ENCODE data around the gene RAP1GAP2. TPM values are rescaled to one million over a fixed set of nuclear protein-coding genes. Genes with fewer than 3 reads are reported as not detected.
"Not testable (repeated sequence)": the region's sequence is repeated elsewhere in the genome, so short reads cannot be mapped to it uniquely, and the experiment has no call there.

RAP1GAP2 gene
- total and polyA plus RNA-seq, 5 donors: 29.7 to 62.1 (median 43.7) TPM

DNA sequence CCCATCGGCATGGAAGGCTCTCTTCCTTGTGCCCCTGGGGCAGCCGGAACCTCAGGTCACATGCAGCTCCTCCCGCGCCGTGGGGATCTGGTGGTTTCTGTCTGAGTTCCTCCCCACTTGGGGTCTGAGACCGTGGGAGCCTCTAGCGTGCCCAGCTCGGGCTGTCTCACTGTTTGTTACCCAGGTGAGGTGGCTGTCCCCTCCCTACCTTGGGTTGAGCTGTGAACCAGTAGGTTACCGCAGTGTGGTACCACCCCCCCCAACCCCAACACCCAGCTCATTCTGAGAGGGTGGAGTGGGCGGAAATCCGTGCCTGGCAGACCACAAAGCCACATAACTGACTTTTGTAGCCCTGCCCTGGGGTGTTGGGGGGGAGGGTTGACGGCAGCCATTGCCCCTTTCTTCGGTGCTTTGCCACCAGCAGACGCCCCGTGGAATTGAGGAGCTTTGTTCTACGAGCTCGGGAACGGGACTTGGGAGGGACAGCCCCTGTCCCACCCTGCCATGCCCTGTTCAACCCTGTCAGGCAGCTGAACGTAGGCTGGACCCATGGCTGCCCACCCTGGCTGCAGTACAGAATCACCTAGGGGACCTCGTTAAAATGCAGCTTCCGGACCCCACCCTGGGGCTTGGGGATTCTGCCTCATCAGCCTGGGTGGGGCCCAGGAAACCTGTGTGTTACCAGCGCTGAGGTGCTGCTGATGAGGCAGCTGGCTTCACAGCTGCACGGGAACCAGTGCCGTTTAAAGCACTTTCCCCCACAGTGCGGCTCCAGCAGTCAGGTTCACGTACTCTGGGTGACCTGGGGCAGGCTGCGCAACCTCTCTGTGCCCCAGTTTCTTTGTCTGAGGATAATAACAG lies 18.5 kb downstream of the RAP1GAP2 start:
- ATAC-seq: peak; percentile 29 to 38
- H3K27ac ChIP-seq (ENCODE audit: low read length): no peak overlapping the region

DNA sequence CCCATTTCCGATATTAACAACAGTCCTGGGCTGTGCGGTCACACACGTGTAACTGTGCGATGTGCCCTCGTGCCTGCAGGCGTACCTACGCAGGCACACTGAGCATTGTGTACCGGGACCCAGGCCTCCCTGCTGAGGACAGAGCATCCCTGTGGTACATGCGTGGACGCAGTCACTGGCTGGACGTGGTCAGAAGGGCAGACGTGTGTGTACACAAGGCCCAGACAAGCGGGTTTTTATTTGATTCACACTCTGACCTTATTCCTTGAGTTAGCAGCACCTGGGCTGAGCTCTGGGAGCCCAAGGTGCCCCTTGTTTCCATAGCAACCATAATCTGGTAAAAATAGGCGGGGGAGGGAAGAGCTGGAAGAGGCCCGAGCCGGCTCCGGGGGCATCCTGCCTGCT lies 19.5 kb downstream of the RAP1GAP2 start:
- H3K27ac ChIP-seq (ENCODE audit: low read length): no peak overlapping the region
- no peaks in the 10 kb centered on the region for H3K4me1 ChIP-seq (ENCODE audit: control insufficient read depth, insufficient read depth, low read length)
- H3K27me3 ChIP-seq (ENCODE audit: control insufficient read depth, insufficient read depth): no peaks in the 10 kb centered on the region
- intact Hi-C loops (cut with DNase I): no loop called here
- DNase-seq (no peak), ATAC-seq (no peak)
- H3K4me3 ChIP-seq (ENCODE audit: low read length): no peak overlapping the region
- 74% methylated on average over 17 of the region's 17 CpGs for WGBS
- H3K9me3 ChIP-seq (ENCODE audit: control insufficient read depth, low read length): no peaks in the 10 kb centered on the region

More for the DNA sequence above, 18.5 kb downstream of the RAP1GAP2 start:
- 62% methylated on average over 27 of the region's 27 CpGs for WGBS
- Histone ChIP-seq H3K4me1 (ENCODE audit: control insufficient read depth, insufficient read depth, low read length) (no peaks in the 10 kb centered on the region), H3K27me3 (ENCODE audit: control insufficient read depth, insufficient read depth) (no peaks in the 10 kb centered on the region), H3K4me3 (ENCODE audit: low read length) (no peak overlapping the region), H3K9me3 (ENCODE audit: control insufficient read depth, low read length) (no peaks in the 10 kb centered on the region)
- peak in 1 of 3 donors; percentile 67 for DNase-seq
- intact Hi-C loops (cut with DNase I): no loop called here

DNA sequence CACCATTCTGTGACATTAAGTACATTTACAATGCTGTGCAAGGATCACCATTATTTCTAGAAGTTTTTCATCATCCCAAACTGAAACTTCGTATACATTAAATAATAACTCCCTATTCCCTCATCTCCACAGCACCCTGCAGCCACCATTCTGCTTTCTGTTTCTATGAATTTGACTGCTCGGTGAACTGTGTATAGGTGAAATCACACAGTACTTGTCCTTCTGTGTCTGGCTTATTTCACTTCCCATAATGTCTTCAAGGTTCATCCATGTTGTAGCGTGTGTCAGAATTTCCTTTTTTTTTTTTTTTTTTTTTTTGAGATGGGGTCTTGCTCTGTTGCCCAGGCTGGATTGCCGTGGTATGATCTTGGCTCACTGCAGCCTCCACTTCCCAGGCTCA lies 20.4 kb downstream of the RAP1GAP2 start:
- no peak for ATAC-seq
- WGBS: no CpG with 5 or more reads among the region's 4 CpGs

DNA sequence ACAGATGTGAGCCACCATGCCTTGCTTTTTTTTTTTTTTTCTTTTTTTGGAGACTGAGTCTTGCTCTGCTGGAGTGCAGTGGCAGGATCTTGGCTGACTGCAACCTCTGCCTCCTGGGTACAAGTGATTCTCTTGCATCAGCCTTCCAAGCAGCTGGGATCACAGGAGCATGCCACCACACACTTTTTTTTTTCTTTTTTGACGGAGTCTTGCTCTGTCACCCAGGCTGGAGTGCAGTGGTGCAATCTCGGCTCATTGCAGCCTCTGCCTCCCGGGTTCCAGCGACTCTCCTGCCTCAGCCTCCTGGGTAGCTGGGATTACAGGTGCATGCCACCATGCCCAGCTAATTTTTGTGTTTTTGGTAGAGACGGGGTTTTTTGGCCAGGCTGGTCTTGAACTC lies 23.1 kb downstream of the RAP1GAP2 start:
- ATAC-seq; H3K4me1 ChIP-seq (ENCODE audit: control insufficient read depth, insufficient read depth, low read length); H3K4me3 ChIP-seq (ENCODE audit: low read length); H3K9me3 ChIP-seq (ENCODE audit: control insufficient read depth, low read length); H3K27ac ChIP-seq (ENCODE audit: low read length); intact Hi-C loops (cut with DNase I); H3K27me3 ChIP-seq (ENCODE audit: control insufficient read depth, insufficient read depth); DNase-seq: not testable (repeated sequence)
- 86% methylated on average over 5 of the region's 5 CpGs for WGBS

More for the DNA sequence above, 20.4 kb downstream of the RAP1GAP2 start:
- H3K4me3 ChIP-seq (ENCODE audit: low read length): no peak overlapping the region
- no peak for DNase-seq
- no peaks in the 10 kb centered on the region for H3K27me3 ChIP-seq (ENCODE audit: control insufficient read depth, insufficient read depth)
- H3K4me1 ChIP-seq (ENCODE audit: control insufficient read depth, insufficient read depth, low read length): no peaks in the 10 kb centered on the region
- no peaks in the 10 kb centered on the region for H3K9me3 ChIP-seq (ENCODE audit: control insufficient read depth, low read length)
- intact Hi-C loops (cut with DNase I): no loop called here
- H3K27ac ChIP-seq (ENCODE audit: low read length): no peak overlapping the region

DNA sequence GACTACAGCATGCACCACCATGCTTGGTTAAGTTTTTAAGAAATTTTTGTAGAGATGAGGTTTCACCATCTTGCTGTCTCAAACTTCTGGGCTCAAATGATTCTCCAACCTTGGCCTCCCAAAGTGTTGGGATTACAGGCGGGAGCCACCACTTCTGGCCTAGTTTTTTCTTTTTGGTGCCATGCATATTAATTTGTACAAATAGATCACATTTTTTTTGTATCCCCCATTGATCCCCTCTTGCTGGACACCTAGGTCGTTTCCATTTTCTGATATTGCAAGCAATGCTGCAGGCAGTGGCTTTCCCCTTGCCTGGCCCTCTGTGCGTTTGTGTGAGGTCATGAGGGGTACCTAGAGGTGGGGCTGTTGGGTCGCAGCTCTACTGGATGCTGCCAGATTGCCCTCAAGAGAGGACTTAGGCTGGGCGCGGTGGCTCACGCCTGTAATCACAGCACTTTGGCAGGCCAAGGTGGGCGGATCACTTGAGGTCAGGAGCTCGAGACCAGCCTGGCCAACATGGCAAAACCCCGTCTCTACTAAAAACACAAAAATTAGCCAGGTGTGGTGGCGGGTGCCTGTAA lies 23.8 kb downstream of the RAP1GAP2 start:
- no peak overlapping the region for H3K4me3 ChIP-seq (ENCODE audit: low read length)
- ATAC-seq (no peak), DNase-seq (no peak)
- no peaks in the 10 kb centered on the region for H3K4me1 ChIP-seq (ENCODE audit: control insufficient read depth, insufficient read depth, low read length)
- no peaks in the 10 kb centered on the region for H3K27me3 ChIP-seq (ENCODE audit: control insufficient read depth, insufficient read depth)
- 81% methylated on average over 11 of the region's 11 CpGs for WGBS
- intact Hi-C loops (cut with DNase I): loop anchor here in 1 of 4 donors (10.0 kb wide), 1 partner anchor 515 kb away; no protein-coding TSS in a partner anchor
- no peaks in the 10 kb centered on the region for H3K9me3 ChIP-seq (ENCODE audit: control insufficient read depth, low read length)
- H3K27ac ChIP-seq (ENCODE audit: low read length): no peak overlapping the region

DNA sequence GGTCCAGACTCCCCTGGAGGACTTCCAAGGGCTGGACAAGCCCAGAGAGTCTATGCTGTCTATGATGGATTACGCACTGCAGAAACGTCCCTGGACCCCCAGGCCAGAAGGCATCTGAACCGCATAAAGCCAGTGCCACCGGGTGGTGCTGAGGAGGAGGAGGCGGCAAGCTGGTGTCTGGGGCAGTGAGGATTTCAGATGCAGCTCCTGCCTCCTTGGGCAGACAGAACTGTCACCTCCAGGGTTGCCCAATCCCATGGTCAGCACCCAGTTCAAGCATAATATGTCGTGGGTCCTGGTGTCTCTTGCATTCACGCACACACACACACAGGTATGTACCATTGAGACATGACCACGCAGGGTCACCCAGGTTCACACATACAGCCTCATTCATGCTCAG lies 25.6 kb downstream of the RAP1GAP2 start:
- WGBS: 69% methylated on average over 8 of the region's 8 CpGs
- H3K27me3 ChIP-seq (ENCODE audit: control insufficient read depth, insufficient read depth): no peaks in the 10 kb centered on the region
- no peaks in the 10 kb centered on the region for H3K4me1 ChIP-seq (ENCODE audit: control insufficient read depth, insufficient read depth, low read length)
- DNase-seq (no peak), ATAC-seq (no peak)
- intact Hi-C loops (cut with DNase I): loop anchor here in 1 of 4 donors (10.0 kb wide), 1 partner anchor 513 kb away; no protein-coding TSS in a partner anchor
- no peak overlapping the region for H3K4me3 ChIP-seq (ENCODE audit: low read length)
- H3K27ac ChIP-seq (ENCODE audit: low read length): no peak overlapping the region
- no peaks in the 10 kb centered on the region for H3K9me3 ChIP-seq (ENCODE audit: control insufficient read depth, low read length)

DNA sequence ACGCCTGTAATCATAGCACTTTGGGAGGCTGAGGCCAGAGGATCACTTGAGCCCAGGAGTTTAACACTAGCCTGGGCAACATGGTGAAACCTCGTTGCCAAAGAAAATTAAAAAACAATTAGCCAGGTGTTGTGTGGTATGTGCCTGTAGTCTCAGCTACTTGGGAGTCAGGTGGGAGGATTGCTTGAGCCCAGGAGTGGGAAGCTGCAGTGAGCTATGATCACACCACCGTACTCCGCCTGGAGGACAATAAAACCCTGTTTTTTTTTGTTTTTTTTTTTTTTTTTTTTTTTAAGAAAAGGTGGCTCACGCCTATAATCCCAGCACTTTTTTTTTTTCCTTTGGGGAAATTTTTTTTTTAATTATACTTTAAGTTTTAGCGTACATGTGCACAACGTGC lies 26.1 kb downstream of the RAP1GAP2 start:
- intact Hi-C loops (cut with DNase I): loop anchor here in 1 of 4 donors (10.0 kb wide), 1 partner anchor 512 kb away; no protein-coding TSS in a partner anchor
- DNase-seq (no peak), ATAC-seq (no peak)
- H3K4me1 ChIP-seq (ENCODE audit: control insufficient read depth, insufficient read depth, low read length): no peaks in the 10 kb centered on the region
- no peak overlapping the region for H3K27ac ChIP-seq (ENCODE audit: low read length)
- H3K9me3 ChIP-seq (ENCODE audit: control insufficient read depth, low read length): no peaks in the 10 kb centered on the region
- H3K4me3 ChIP-seq (ENCODE audit: low read length): no peak overlapping the region
- H3K27me3 ChIP-seq (ENCODE audit: control insufficient read depth, insufficient read depth): no peaks in the 10 kb centered on the region
- WGBS: 80% methylated on average over 7 of the region's 7 CpGs

DNA sequence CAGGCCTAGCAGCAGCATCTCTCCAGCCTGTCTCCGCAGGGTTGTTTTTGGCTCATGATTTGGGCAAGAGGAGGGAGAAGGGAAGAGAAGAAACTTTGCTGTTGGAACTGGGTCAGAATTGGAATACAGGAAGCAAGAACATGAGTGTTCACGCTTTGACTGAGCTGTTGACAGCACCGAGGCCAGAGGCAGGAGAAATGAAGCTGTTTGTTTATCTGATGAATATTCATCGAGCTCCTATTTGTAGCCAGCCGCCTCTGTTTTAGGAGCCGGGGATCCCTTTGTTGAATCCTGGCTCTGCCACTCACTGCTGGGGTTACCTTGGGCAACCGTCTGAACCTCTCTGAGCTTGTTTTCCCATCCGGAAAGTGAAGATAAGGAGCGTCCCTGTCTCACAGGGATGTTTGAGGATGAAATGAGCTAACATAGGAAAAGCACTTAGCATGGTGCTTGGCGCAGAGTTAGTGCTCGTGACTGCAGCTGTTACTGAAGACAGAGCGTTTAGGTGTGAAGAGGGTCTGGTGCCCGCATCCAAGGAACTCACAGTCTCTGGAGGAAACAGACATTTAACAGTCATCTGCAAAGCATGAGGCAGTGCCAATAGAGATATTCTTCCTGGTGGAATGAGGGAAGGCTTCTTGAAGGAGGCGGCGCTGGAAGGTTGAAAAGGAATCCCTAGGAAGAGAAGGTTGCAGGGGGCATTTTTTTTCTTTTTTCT lies 29.2 kb downstream of the RAP1GAP2 start:
- 41% methylated on average over 15 of the region's 15 CpGs for WGBS
- H3K4me3 ChIP-seq (ENCODE audit: low read length): no peak overlapping the region
- ATAC-seq (no peak), DNase-seq (no peak)
- H3K27me3 ChIP-seq (ENCODE audit: control insufficient read depth, insufficient read depth): no peaks in the 10 kb centered on the region
- no peak overlapping the region for H3K27ac ChIP-seq (ENCODE audit: low read length)
- intact Hi-C loops (cut with DNase I): loop anchor here in 2 of 4 donors (5.0 to 10.0 kb wide), 2 partner anchors 187 to 509 kb away; no protein-coding TSS in a partner anchor
- H3K4me1 ChIP-seq (ENCODE audit: control insufficient read depth, insufficient read depth, low read length): no peaks in the 10 kb centered on the region
- no peaks in the 10 kb centered on the region for H3K9me3 ChIP-seq (ENCODE audit: control insufficient read depth, low read length)

DNA sequence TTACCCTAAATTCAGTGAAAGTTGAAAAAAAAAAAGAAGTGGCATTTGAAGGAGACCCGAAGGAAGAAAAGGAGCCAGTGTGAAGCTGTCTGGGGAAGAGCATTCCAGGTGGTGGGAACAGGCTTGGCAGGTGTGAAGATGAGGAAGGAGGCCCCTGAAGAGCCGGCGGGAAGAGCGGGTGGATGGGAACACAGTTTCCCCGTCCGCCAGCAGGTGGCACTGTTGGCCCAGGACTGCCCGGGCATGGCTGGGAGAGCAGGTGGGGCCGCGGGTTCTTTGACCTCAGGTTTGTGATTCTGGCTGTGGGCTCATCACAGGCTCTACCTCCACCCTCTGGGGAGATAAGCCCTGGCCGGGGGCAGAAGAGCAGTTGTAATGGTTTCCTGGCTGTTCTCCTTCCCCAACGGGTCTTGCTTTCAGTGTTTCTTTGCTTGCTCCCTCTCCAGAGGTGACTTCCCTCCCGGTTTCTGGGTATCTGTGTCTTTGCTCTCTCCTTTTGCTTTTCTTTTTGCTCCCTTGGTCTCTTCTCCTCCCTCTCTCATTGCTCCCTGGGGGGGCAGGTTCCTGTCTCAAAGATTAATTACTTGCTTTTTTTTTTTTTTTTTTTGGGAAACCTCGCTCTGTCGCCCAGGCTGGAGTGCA lies 32.3 kb downstream of the RAP1GAP2 start:
- peak; percentile 73 to 90 for ATAC-seq
- no peak overlapping the region for H3K4me3 ChIP-seq (ENCODE audit: low read length)
- no peaks in the 10 kb centered on the region for H3K4me1 ChIP-seq (ENCODE audit: control insufficient read depth, insufficient read depth, low read length)
- no peak overlapping the region for H3K27ac ChIP-seq (ENCODE audit: low read length)
- no peaks in the 10 kb centered on the region for H3K9me3 ChIP-seq (ENCODE audit: control insufficient read depth, low read length)
- WGBS: 18% methylated on average over 14 of the region's 14 CpGs
- H3K27me3 ChIP-seq (ENCODE audit: control insufficient read depth, insufficient read depth): no peaks in the 10 kb centered on the region
- DNase-seq: peak; percentile 72 to 90 (median 89)
- intact Hi-C loops (cut with DNase I): loop anchor here (2.0 to 10.0 kb wide), 3 partner anchors 184 to 506 kb away; no protein-coding TSS in a partner anchor

DNA sequence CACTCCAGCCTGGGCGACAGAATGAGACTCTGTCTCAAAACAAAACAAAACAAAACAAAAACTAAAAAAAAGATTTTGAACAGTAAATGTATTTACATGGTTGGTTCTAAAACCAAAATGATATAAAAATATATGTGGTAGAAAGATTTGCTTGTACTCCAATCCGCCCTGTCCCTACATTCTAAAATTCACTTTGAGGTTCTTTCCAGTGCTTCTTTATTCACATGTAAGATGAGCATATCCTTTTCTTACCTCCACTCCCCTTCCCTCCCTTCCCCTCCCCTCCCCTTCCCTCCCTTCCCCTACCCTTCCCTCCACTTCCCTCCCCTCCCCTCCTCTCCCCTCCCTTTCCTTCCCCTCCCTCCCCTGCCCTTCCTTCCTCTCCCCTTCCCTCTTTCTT lies 34.4 kb downstream of the RAP1GAP2 start:
- no peaks in the 10 kb centered on the region for H3K4me1 ChIP-seq (ENCODE audit: control insufficient read depth, insufficient read depth, low read length)
- ATAC-seq (no peak), DNase-seq (no peak)
- intact Hi-C loops (cut with DNase I): no loop called here
- no peak overlapping the region for H3K27ac ChIP-seq (ENCODE audit: low read length)
- no peak overlapping the region for H3K4me3 ChIP-seq (ENCODE audit: low read length)
- no peaks in the 10 kb centered on the region for H3K9me3 ChIP-seq (ENCODE audit: control insufficient read depth, low read length)
- no peaks in the 10 kb centered on the region for H3K27me3 ChIP-seq (ENCODE audit: control insufficient read depth, insufficient read depth)
- 45% methylated on average over 2 of the region's 2 CpGs for WGBS
